Skin epidermis (tissue), 12 donors: Measurements from ENCODE around the gene PACRG.

Experiments
- H3K27ac ChIP-seq, 21 experiments: fragments of 200-600 bp; sonication (generic) in 11 of 21; one replicate each; pipeline ENCODE4 v1.5.0; 2020; ENCODE audit warnings: mild to moderate bottlenecking in 3 of 21, inconsistent platforms in 2 of 21, moderate library complexity in 2 of 21
- H3K4me3 ChIP-seq, 7 experiments: fragments of 200-600 bp; sonication (generic) in 2 of 7; one replicate each; pipeline ENCODE4 v1.5.0; 2020; ENCODE audit warnings: inconsistent platforms in 2 of 7, mild to moderate bottlenecking in 2 of 7, moderate library complexity in 1 of 7

The PACRG gene

GRCh38 chr6:163329991-163330390 is 602.2 kb downstream of the PACRG start:
- no peak overlapping the region for H3K27ac ChIP-seq

GRCh38 chr6:163331245-163331644 is 603.5 kb downstream of the PACRG start:
- H3K4me3 ChIP-seq = no peak overlapping the region
- H3K27ac ChIP-seq = no peak overlapping the region

More at GRCh38 chr6:163329991-163330390, 602.2 kb downstream of the PACRG start:
- no peak overlapping the region for H3K4me3 ChIP-seq

GRCh38 chr6:163332575-163332974 is 604.8 kb downstream of the PACRG start:
- Histone ChIP-seq H3K4me3 (no peak overlapping the region), H3K27ac (no peak overlapping the region)

GRCh38 chr6:163333038-163333437 is 605.3 kb downstream of the PACRG start:
- no peak overlapping the region for H3K27ac ChIP-seq

GRCh38 chr6:163333701-163334663 is 606.2 kb downstream of the PACRG start:
- no peak overlapping the region for H3K4me3 ChIP-seq
- no peak overlapping the region for H3K27ac ChIP-seq

More at GRCh38 chr6:163333038-163333437, 605.3 kb downstream of the PACRG start:
- H3K4me3 ChIP-seq = no peak overlapping the region

- peak overlapping the region in 4 of 21 experiments; percentile 4 to 59 (median 12) for H3K27ac ChIP-seq
- H3K4me3 ChIP-seq = no peak overlapping the region
Observed at GRCh38 chr6:163335056-163335455, 607.3 kb downstream of the PACRG start.

- Histone ChIP-seq H3K4me3 (no peak overlapping the region), H3K27ac (peak overlapping the region in 6 of 21 experiments; percentile 4 to 59 (median 14))
Observed at GRCh38 chr6:163335671-163336545, 608.1 kb downstream of the PACRG start.

GRCh38 chr6:163336961-163337360 is 609.2 kb downstream of the PACRG start:
- Histone ChIP-seq H3K4me3 (no peak overlapping the region), H3K27ac (no peak overlapping the region)

- Histone ChIP-seq H3K4me3 (no peak overlapping the region), H3K27ac (no peak overlapping the region)
Observed at GRCh38 chr6:163337958-163338357, 610.2 kb downstream of the PACRG start.

- H3K4me3 ChIP-seq = no peak overlapping the region
Observed at GRCh38 chr6:163338671-163339405, 611.1 kb downstream of the PACRG start.

GRCh38 chr6:163339466-163339865 is 611.7 kb downstream of the PACRG start:
- peak overlapping the region in 3 of 21 experiments; percentile 7 to 35 (median 22) for H3K27ac ChIP-seq
- no peak overlapping the region for H3K4me3 ChIP-seq

More at GRCh38 chr6:163338671-163339405, 611.1 kb downstream of the PACRG start:
- peak overlapping the region in 5 of 21 experiments; percentile 7 to 50 (median 37) for H3K27ac ChIP-seq

GRCh38 chr6:163340201-163340887 is 612.6 kb downstream of the PACRG start:
- Histone ChIP-seq H3K27ac (no peak overlapping the region), H3K4me3 (no peak overlapping the region)

GRCh38 chr6:163341224-163342061 is 613.7 kb downstream of the PACRG start:
- Histone ChIP-seq H3K27ac (no peak overlapping the region), H3K4me3 (no peak overlapping the region)

GRCh38 chr6:163342571-163343539 is 615.1 kb downstream of the PACRG start:
- no peak overlapping the region for H3K27ac ChIP-seq

GRCh38 chr6:163343609-163344008 is 615.8 kb downstream of the PACRG start:
- H3K27ac ChIP-seq = no peak overlapping the region
- H3K4me3 ChIP-seq = no peak overlapping the region

More at GRCh38 chr6:163342571-163343539, 615.1 kb downstream of the PACRG start:
- no peak overlapping the region for H3K4me3 ChIP-seq

- Histone ChIP-seq H3K27ac (no peak overlapping the region), H3K4me3 (no peak overlapping the region)
Observed at GRCh38 chr6:163344411-163344810, 616.6 kb downstream of the PACRG start.

- no peak overlapping the region for H3K4me3 ChIP-seq
Observed at GRCh38 chr6:163345931-163346330, 618.2 kb downstream of the PACRG start.

More at GRCh38 chr6:163345931-163346330, 618.2 kb downstream of the PACRG start:
- H3K27ac ChIP-seq = no peak overlapping the region
